GM12874 (cell line): Measurements from ENCODE around the gene FCMR.

Experiments used
- CTCF ChIP-seq: IDR thresholded peaks from 2 replicates; pipeline ENCODE4 v1.5.1; 2011; ENCODE audit warnings: low read depth, mild to moderate bottlenecking, control low read depth, low read length, moderate library complexity; ENCODE audit not compliant: insufficient read depth

The FCMR gene

GRCh38 chr1:206875752-206876377 lies 45.9 kb downstream of the FCMR start:
- no peak for TF ChIP-seq CTCF

GRCh38 chr1:206873603-206874188 lies 48.0 kb downstream of the FCMR start:
- TF ChIP-seq CTCF: no peak

GRCh38 chr1:206872139-206872538 lies 49.6 kb downstream of the FCMR start:
- no peak for TF ChIP-seq CTCF

GRCh38 chr1:206868264-206868663 lies 53.5 kb downstream of the FCMR start:
- no peak for TF ChIP-seq CTCF

- no peak for TF ChIP-seq CTCF
Measured at GRCh38 chr1:206867716-206868115, 54.0 kb downstream of the FCMR start.

GRCh38 chr1:206867239-206867638 lies 54.5 kb downstream of the FCMR start:
- TF ChIP-seq CTCF: no peak

GRCh38 chr1:206866062-206866461 lies 55.7 kb downstream of the FCMR start:
- no peak for TF ChIP-seq CTCF
